AG04449 (cell line): ENCODE data around the gene ECPAS.

ENCODE experiments used
- CTCF ChIA-PET: fragments of 350-600 bp; formaldehyde crosslinking; extraction: SDS; loops from one replicate; lab custom pipeline; 2021; ENCODE audit warnings: antibody characterized with exemption; lab: Yijun Ruan, JAX
- POLR2A ChIA-PET: fragments of 400-600, 350-600 bp; formaldehyde crosslinking; extraction: SDS; loops from one replicate; lab custom pipeline; 2020; ENCODE audit warnings: antibody characterized with exemption, inconsistent platforms; lab: Yijun Ruan, JAX
- DNase-seq: peaks from one replicate; pipeline ENCODE4 v3.0.0-alpha.2; 2010; ENCODE audit warnings: low read depth, low spot score
- H3K4me3 ChIP-seq: 2 replicates; pipeline ENCODE4 v1.5.1; 2011; ENCODE audit warnings: low read depth, mild to moderate bottlenecking, control low read depth, low read length
- CTCF ChIP-seq: IDR thresholded peaks from one replicate; pipeline ENCODE4 v1.5.1; 2011; ENCODE audit warnings: mild to moderate bottlenecking, moderate library complexity, low read length, control low read depth, inconsistent platforms; ENCODE audit not compliant: insufficient read depth; ENCODE audit errors: missing control alignments

ECPAS gene

GRCh38 chr9:111316796-111317195, 167.4 kb downstream of the ECPAS start:
- no peak for TF ChIP-seq CTCF
- CTCF ChIA-PET = interaction anchor here (0.7 kb wide), 1 partner anchor 376 kb away, joined by 4 read pairs; no protein-coding TSS in a partner anchor
- DNase-seq = no peak
- POLR2A ChIA-PET = no interaction called here
- no peak overlapping the region for H3K4me3 ChIP-seq
